ENCODE results near the gene ZNF385B. TPM values are rescaled to one million over a fixed set of nuclear protein-coding genes. Genes with fewer than 3 reads are reported as not detected.
A peak's percentile ranks its signal among the peaks of the same experiment; 100 is the strongest.

ZNF385B gene
- polyA plus RNA-seq, 3 donors from 2014 or later, result not detected

GRCh38 chr2:179574061-179574519, 287.3 kb downstream of the ZNF385B start:
- Mint-ChIP-seq H3K4me1 (no peaks in the 10 kb centered on the region), H3K9me3 (peaks cover 0 to 7% (median 4%) of the 10 kb centered on the region in 6 donors), H3K27me3 (ENCODE audit: low read depth in 3 of 3) (peaks cover 0 to 4% (median 0%) of the 10 kb centered on the region in 3 donors), H3K36me3 (no peaks in the 10 kb centered on the region), H3K4me3 (no peak overlapping the region), H3K27ac (no peak overlapping the region)
- no peak for DNase-seq

- peaks cover 0 to 15% (median 7%) of the 10 kb centered on the region in 6 donors for H3K9me3 Mint-ChIP-seq
Measured at GRCh38 chr2:179572544-179572943, 288.9 kb downstream of the ZNF385B start.

GRCh38 chr2:179571721-179572120, 289.7 kb downstream of the ZNF385B start:
- Mint-ChIP-seq H3K36me3 (no peaks in the 10 kb centered on the region), H3K4me3 (no peak overlapping the region), H3K27ac (no peak overlapping the region), H3K27me3 (ENCODE audit: low read depth in 3 of 3) (peaks cover 0 to 6% (median 0%) of the 10 kb centered on the region in 3 donors), H3K9me3 (peaks cover 0 to 15% (median 7%) of the 10 kb centered on the region in 6 donors), H3K4me1 (no peaks in the 10 kb centered on the region)
- no peak for DNase-seq

More at GRCh38 chr2:179572544-179572943, 288.9 kb downstream of the ZNF385B start:
- Mint-ChIP-seq H3K4me1 (no peaks in the 10 kb centered on the region), H3K36me3 (no peaks in the 10 kb centered on the region), H3K27me3 (ENCODE audit: low read depth in 3 of 3) (peaks cover 0 to 6% (median 0%) of the 10 kb centered on the region in 3 donors), H3K27ac (no peak overlapping the region), H3K4me3 (no peak overlapping the region)
- no peak for DNase-seq

- no peak overlapping the region for H3K4me3 Mint-ChIP-seq
- no peak for DNase-seq
- peaks cover 0 to 6% (median 0%) of the 10 kb centered on the region in 3 donors for H3K27me3 Mint-ChIP-seq (ENCODE audit: low read depth in 3 of 3)
- H3K9me3 Mint-ChIP-seq, result peaks cover 0 to 15% (median 7%) of the 10 kb centered on the region in 6 donors
- H3K36me3 Mint-ChIP-seq, result no peaks in the 10 kb centered on the region
- no peaks in the 10 kb centered on the region for H3K4me1 Mint-ChIP-seq
- no peak overlapping the region for H3K27ac Mint-ChIP-seq
Measured at GRCh38 chr2:179571252-179571651, 290.2 kb downstream of the ZNF385B start.

- H3K4me3 Mint-ChIP-seq, result no peak overlapping the region
- DNase-seq, result no peak
- no peak overlapping the region for H3K27ac Mint-ChIP-seq
- no peaks in the 10 kb centered on the region for H3K4me1 Mint-ChIP-seq
- peaks cover 0 to 15% (median 4%) of the 10 kb centered on the region in 6 donors for H3K9me3 Mint-ChIP-seq
- no peaks in the 10 kb centered on the region for H3K36me3 Mint-ChIP-seq
- peaks cover 0 to 4% (median 2%) of the 10 kb centered on the region in 3 donors for H3K27me3 Mint-ChIP-seq (ENCODE audit: low read depth in 3 of 3)
Measured at GRCh38 chr2:179569831-179570233, 291.6 kb downstream of the ZNF385B start.

GRCh38 chr2:179565807-179566206, 295.6 kb downstream of the ZNF385B start:
- peaks cover 1 to 3% (median 2%) of the 10 kb centered on the region in 3 donors for H3K27me3 Mint-ChIP-seq (ENCODE audit: low read depth in 3 of 3)
- no peaks in the 10 kb centered on the region for H3K36me3 Mint-ChIP-seq
- no peak for DNase-seq
- H3K9me3 Mint-ChIP-seq, result peaks cover 0 to 17% (median 3%) of the 10 kb centered on the region in 6 donors
- H3K27ac Mint-ChIP-seq, result no peak overlapping the region
- H3K4me3 Mint-ChIP-seq, result no peak overlapping the region
- H3K4me1 Mint-ChIP-seq, result no peaks in the 10 kb centered on the region

- peaks cover 0 to 3% (median 2%) of the 10 kb centered on the region in 3 donors for H3K27me3 Mint-ChIP-seq (ENCODE audit: low read depth in 3 of 3)
- H3K9me3 Mint-ChIP-seq, result peaks cover 0 to 8% (median 0%) of the 10 kb centered on the region in 6 donors
- H3K4me3 Mint-ChIP-seq, result no peak overlapping the region
- H3K27ac Mint-ChIP-seq, result no peak overlapping the region
- no peaks in the 10 kb centered on the region for H3K4me1 Mint-ChIP-seq
- no peaks in the 10 kb centered on the region for H3K36me3 Mint-ChIP-seq
- DNase-seq, result no peak
Measured at GRCh38 chr2:179562330-179562885, 299.0 kb downstream of the ZNF385B start.

GRCh38 chr2:179561702-179562101, 299.7 kb downstream of the ZNF385B start:
- no peak for DNase-seq
- Mint-ChIP-seq H3K36me3 (no peaks in the 10 kb centered on the region), H3K4me1 (no peaks in the 10 kb centered on the region), H3K27ac (no peak overlapping the region), H3K9me3 (peaks cover 0 to 8% (median 0%) of the 10 kb centered on the region in 6 donors), H3K27me3 (ENCODE audit: low read depth in 3 of 3) (peaks cover 0 to 3% (median 2%) of the 10 kb centered on the region in 3 donors), H3K4me3 (no peak overlapping the region)

- no peak overlapping the region for H3K27ac Mint-ChIP-seq
- H3K9me3 Mint-ChIP-seq, result peaks cover 0 to 8% (median 0%) of the 10 kb centered on the region in 6 donors
- no peak overlapping the region for H3K4me3 Mint-ChIP-seq
- DNase-seq, result no peak
- H3K36me3 Mint-ChIP-seq, result no peaks in the 10 kb centered on the region
- H3K27me3 Mint-ChIP-seq (ENCODE audit: low read depth in 3 of 3), result peaks cover 0 to 3% (median 2%) of the 10 kb centered on the region in 3 donors
- H3K4me1 Mint-ChIP-seq, result no peaks in the 10 kb centered on the region
Measured at GRCh38 chr2:179560257-179560735, 301.1 kb downstream of the ZNF385B start.

- no peak for DNase-seq
- Mint-ChIP-seq H3K27ac (no peak overlapping the region), H3K27me3 (ENCODE audit: low read depth in 3 of 3) (no peaks in the 10 kb centered on the region), H3K4me1 (no peaks in the 10 kb centered on the region), H3K4me3 (no peak overlapping the region), H3K36me3 (no peaks in the 10 kb centered on the region), H3K9me3 (peaks cover 0 to 8% (median 0%) of the 10 kb centered on the region in 6 donors)
Measured at GRCh38 chr2:179559108-179559806, 302.2 kb downstream of the ZNF385B start.

GRCh38 chr2:179558010-179558934, 303.1 kb downstream of the ZNF385B start:
- Mint-ChIP-seq H3K4me1 (no peaks in the 10 kb centered on the region), H3K4me3 (peak overlapping the region in 1 of 5 donors; percentile 36), H3K27me3 (ENCODE audit: low read depth in 3 of 3) (no peaks in the 10 kb centered on the region), H3K9me3 (peaks cover 0 to 8% (median under 1%) of the 10 kb centered on the region in 6 donors), H3K36me3 (no peaks in the 10 kb centered on the region), H3K27ac (no peak overlapping the region)
- DNase-seq, result no peak

- Mint-ChIP-seq H3K4me1 (no peaks in the 10 kb centered on the region), H3K27ac (no peak overlapping the region), H3K4me3 (no peak overlapping the region), H3K9me3 (peaks cover 0 to 8% (median under 1%) of the 10 kb centered on the region in 6 donors), H3K27me3 (ENCODE audit: low read depth in 3 of 3) (no peaks in the 10 kb centered on the region), H3K36me3 (no peaks in the 10 kb centered on the region)
- DNase-seq, result no peak
Measured at GRCh38 chr2:179556425-179556824, 305.0 kb downstream of the ZNF385B start.

GRCh38 chr2:179555691-179556283, 305.6 kb downstream of the ZNF385B start:
- Mint-ChIP-seq H3K27me3 (ENCODE audit: low read depth in 3 of 3) (no peaks in the 10 kb centered on the region), H3K9me3 (peaks cover 0 to 5% (median under 1%) of the 10 kb centered on the region in 6 donors), H3K4me1 (no peaks in the 10 kb centered on the region), H3K4me3 (no peak overlapping the region), H3K27ac (no peak overlapping the region), H3K36me3 (no peaks in the 10 kb centered on the region)
- no peak for DNase-seq

Data from immature natural killer cell (primary cell).